Stimulated activated CD4-positive, alpha-beta T cell treated with anti-CD3 and anti-CD28 coated beads, Interleukin-12 subunit alpha, Interleukin-12 subunit beta, amount 100 ng/mL, for 24 hours (primary cell): ENCODE data around the gene CIT.

Experiments
- DNase-seq, 2 experiments: peaks; one replicate each; pipeline ENCODE4 v3.0.0-alpha.2; 2020; ENCODE audit warnings: low read depth in 2 of 2

CIT gene

DNA sequence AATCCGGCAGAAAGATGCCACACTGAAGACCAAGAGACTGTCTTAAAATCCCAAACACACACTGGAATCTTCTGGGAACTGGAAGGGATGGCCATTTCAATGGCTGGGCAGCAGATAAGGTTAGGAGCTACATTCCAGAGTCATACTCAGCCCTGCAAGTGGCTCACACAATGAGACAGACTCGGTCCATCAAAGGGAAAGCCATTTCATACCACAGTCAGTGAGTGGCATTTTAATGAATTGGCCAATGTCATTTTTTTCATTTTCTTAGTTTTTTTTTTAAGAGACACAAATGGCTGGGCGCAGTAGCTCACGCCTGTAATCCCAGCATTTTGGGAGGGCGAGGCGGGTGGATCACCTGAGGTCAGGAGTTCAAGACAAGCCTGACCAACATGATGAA is 17.9 kb downstream of the CIT start:
- DNase-seq = no peak

DNA sequence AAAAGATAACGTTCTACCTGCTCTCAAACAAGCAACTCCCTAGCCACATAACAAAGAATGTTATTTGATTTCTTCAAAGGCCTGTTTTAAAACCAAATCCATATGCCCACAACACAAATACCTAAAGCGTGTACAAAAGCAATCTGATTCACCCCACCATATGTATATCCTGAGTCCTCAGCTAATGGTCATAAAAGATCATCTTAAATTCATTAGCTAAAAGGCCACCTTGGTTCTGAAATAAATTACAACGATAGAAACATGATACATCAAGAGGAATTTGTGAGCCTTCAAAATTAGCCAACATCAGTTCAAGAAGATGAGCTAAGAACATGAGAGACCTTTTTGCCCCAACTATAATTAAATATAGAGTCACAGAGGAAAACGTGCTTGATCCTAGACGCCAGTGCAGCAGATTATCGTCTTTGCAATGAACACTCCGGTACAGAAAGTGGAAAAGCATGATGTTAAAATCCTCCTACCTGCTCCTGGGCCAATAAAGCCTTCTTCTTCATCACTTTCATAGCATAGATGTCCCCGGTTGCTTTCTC is 20.0 kb downstream of the CIT start:
- no peak for DNase-seq

- DNase-seq = no peak
Measured at GRCh38 chr12:119850330-119850729, 26.8 kb downstream of the CIT start.

DNA sequence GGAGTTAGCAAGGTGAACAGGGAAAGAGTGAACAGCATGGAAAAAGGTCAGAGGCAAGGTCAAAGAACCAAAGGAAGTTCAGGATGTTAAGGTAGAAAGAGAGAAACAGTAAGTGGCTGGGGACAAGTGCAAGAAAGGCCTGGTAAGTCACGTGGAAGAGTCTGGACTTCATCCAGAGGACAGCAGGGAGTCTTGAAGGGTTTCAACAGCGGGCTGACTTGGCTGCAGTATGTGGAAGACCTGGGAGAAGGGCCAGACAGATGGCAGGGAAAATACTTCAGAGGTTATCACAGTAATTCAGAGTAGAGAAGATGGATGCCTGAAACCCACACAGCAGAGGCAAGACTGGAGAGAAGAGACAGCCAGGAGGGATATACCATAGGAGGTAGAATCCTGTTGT is 34.0 kb downstream of the CIT start:
- no peak for DNase-seq

GRCh38 chr12:119842380-119842779 is 34.7 kb downstream of the CIT start:
- no peak for DNase-seq

GRCh38 chr12:119841433-119842210 is 35.5 kb downstream of the CIT start:
- DNase-seq = no peak

GRCh38 chr12:119840582-119840981 is 36.5 kb downstream of the CIT start:
- DNase-seq = no peak

GRCh38 chr12:119840168-119840567 is 37.0 kb downstream of the CIT start:
- DNase-seq = no peak

GRCh38 chr12:119838826-119839600 is 38.1 kb downstream of the CIT start:
- DNase-seq = no peak

- DNase-seq = no peak
Measured at GRCh38 chr12:119836781-119837180, 40.3 kb downstream of the CIT start.

DNA sequence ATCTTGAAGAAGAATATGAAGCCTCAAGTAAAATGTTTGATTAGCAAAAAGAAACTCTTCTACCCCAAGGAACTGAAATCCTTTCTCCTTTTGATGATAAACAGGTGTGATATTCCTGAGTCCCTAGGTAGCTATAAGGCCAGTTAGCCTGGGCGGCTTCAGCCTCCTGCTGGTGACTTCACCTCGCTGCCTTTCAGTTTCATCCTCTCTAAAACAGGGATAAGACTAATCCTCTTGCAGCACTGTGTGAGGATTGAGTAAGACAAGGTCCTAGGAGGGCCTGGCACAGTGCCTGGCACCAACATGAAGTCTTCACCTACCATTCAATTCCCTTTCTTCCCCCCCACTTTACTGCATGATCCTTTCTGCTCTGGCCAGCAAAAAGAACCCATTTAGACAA is 42.1 kb downstream of the CIT start:
- DNase-seq = no peak

DNA sequence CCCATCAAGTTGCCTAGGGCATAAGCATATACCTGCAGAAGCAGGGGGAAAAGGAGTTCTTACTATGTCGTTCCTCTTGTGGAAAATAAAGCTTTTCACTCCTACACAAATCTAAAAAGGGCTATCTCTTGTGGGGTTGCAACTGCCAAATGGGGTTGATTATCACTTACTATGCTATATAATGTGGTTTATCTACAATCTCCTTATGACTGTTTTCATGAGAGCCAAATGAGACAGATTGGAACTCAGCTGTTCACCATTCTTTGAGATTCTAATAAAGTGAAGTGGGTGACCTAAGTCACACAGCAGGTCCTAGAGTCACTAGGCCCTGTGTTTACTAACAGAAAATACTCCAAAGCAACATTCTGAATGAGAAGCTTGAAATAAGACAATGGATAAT is 47.7 kb downstream of the CIT start:
- DNase-seq = no peak

DNA sequence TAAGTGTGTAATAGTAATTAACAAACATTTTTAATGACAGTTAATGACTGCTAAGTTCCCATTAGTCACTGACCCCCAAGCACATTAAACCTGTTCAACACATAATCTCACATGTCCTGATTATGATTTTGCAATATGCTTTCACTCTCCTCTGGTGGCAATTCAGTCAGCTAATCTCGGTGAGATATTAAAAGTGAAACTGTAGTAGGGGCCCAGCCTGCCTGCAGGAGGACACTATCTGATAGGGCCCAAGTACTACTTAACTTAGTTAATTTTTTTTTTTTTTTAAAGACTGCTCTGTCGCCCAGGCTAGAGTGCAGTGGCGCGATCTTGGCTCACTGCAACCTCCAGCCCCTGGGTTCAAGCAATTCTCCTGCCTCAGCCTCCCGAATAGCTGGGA is 48.8 kb downstream of the CIT start:
- no peak for DNase-seq

DNA sequence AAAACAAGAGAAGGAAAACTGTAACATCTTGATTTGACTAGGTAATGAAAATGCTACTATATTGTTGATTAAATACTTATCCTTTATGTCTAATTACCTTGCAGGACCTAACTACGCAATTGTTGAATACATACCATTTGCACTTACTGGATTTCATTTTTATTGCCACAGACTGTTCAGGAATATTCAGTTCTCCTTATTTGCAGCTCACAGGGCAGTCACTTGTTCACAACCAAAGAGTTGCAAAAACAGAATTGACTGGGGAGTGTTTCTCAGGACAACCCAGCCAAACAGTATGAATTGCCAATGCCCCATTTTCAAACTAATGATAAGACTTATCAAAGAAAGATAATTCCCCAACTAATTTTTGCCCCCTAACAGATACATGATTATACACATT is 49.4 kb downstream of the CIT start:
- DNase-seq = no peak

DNA sequence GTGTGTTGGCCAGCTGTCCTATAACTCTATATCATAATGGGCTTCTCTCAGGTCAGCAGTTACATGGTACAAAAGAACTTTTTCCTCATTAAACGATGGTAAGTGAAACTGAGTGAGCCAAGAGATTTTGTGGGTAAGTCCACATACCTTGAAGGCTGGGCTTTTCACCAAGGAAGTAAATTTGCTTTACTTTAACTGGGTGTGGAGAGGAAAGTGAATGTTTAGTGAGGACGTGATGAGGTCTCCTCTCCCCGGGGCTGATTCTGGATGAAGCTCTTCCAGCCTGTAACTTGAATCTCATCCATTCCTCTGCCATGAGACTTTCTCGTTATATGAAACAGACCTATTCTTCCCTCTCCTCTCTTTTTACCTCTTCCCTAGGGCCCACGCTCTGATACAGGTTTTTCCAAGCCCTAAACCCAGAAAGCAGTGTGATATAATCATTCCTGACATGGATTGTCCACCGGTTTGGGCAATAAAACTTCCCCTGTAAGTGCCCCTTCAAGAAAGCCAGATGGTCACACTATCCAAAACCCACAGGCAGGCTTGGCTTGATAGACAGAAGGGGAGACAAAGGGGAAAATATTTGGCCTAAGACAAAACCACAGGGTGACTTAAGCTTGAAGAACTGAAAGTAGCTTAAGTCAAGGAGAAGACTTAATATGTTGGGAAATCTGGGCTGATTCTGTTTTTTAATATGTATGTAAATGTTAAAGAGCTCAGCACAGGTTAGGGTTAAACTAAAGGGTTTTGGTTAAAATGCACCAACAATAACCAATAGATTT is 50.3 kb downstream of the CIT start:
- no peak for DNase-seq

GRCh38 chr12:119825262-119825661 is 51.9 kb downstream of the CIT start:
- DNase-seq = no peak

DNA sequence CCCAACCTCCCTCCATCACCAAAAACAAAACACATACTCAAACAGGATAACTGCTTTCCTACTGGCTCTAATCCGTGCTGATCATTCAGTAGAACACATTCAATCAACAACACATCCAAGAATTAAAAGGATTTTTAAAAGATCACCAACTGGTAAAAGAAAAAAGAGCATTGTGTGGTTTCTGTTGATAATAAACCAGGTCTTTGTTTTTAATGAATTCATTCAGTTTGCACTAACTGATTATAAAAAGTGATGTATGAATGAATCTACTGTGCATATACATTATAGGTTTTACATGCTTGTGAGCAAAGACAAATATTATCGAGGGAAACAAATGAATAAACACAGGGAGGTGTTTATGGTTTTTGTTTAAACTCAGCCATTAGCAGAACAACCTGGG is 55.1 kb downstream of the CIT start:
- DNase-seq = no peak

DNA sequence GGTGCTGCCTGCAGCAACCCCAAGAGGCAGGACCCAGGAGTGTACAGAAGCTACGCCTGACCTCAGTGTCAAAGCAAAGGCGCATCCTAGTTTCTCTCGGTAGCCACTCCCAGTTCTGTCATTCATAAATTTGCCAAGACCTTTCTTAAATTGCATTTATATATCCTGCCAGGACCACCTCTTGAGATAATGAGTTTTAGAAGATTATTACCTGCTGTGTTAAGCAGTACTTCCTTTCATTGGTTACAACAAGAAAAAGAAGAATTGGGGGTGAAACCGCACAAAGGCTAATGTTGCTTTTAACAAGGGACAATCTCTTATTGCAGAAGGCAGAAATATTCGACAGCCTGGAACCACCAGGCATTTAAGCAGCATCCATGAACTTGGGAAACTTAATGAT is 57.8 kb downstream of the CIT start:
- DNase-seq = no peak

GRCh38 chr12:119817546-119818343 is 59.4 kb downstream of the CIT start:
- no peak for DNase-seq

GRCh38 chr12:119809023-119809422 is 68.1 kb downstream of the CIT start:
- no peak for DNase-seq

DNA sequence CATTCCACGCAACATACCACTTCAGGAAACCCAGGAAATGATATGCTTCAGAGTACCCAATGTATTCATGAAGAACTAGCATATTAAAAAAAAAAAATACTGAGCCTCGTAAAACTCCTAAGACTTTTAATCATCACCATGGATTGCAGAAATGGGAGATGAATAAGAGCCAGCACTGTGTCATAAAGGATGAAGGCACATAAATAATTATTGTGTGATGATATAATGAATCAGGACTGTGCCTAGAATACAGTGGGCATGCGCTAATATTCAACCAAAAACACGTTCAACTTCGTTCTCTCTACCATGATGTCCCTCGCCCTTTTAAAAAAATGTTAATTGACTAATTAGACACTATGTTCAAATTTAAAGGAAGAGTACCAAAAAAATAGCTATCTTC is 68.7 kb downstream of the CIT start:
- no peak for DNase-seq
